Mesenchymal stem cell (in vitro differentiated cells and primary cell): ENCODE data around the gene TSPEAR.

Experiments
- DNase-seq: peaks from one replicate; pipeline ENCODE4 v3.0.0-alpha.2; 2013
- H2AFZ ChIP-seq: one replicate; pipeline ENCODE4 v1.6.1; 2013; ENCODE audit warnings: low read depth, mild to moderate bottlenecking, control low read depth, inconsistent platforms, low read length, moderate library complexity
- H2AK5ac ChIP-seq: 2 replicates; pipeline ENCODE4 v1.6.1; 2013; ENCODE audit warnings: low read length, moderate library complexity, mild to moderate bottlenecking, inconsistent platforms; ENCODE audit not compliant: severe bottlenecking
- H2BK120ac ChIP-seq: one replicate; pipeline ENCODE4 v1.6.1; 2013; ENCODE audit warnings: low read depth, mild to moderate bottlenecking, inconsistent platforms, low read length, moderate library complexity
- H2BK12ac ChIP-seq, 2 experiments: one replicate each; pipeline ENCODE4 v1.6.1; 2013; ENCODE audit warnings: inconsistent platforms in 2 of 2, low read length in 2 of 2, mild to moderate bottlenecking in 2 of 2, moderate library complexity in 2 of 2, control low read depth in 1 of 2
- H2BK15ac ChIP-seq: one replicate; pipeline ENCODE4 v1.6.1; 2013; ENCODE audit warnings: mild to moderate bottlenecking, low read depth, inconsistent platforms; ENCODE audit not compliant: poor library complexity, severe bottlenecking
- H2BK5ac ChIP-seq: 2 replicates; pipeline ENCODE4 v1.6.1; 2013; ENCODE audit warnings: low read depth, mild to moderate bottlenecking, low read length, control low read depth, inconsistent platforms; ENCODE audit not compliant: poor library complexity, severe bottlenecking
- H3K14ac ChIP-seq, 2 experiments: one replicate each; pipeline ENCODE4 v1.6.1; 2013; ENCODE audit warnings: inconsistent platforms in 2 of 2, low read length in 2 of 2, control low read depth in 1 of 2, mild to moderate bottlenecking in 1 of 2, moderate library complexity in 1 of 2
- H3K18ac ChIP-seq, 2 experiments: one replicate each; pipeline ENCODE4 v1.6.1; 2013; ENCODE audit warnings: inconsistent platforms in 2 of 2, low read length in 2 of 2, control low read depth in 1 of 2, low read depth in 1 of 2, mild to moderate bottlenecking in 1 of 2
- H3K23ac ChIP-seq, 2 experiments: one replicate each; pipeline ENCODE4 v1.6.1; 2013; ENCODE audit warnings: inconsistent platforms in 2 of 2, low read length in 2 of 2, mild to moderate bottlenecking in 2 of 2, moderate library complexity in 2 of 2, control low read depth in 1 of 2
- H3K27ac ChIP-seq: 2 replicates; pipeline ENCODE4 v1.5.1; 2013; ENCODE audit warnings: mild to moderate bottlenecking, moderate library complexity, low read length, control low read depth, inconsistent platforms; ENCODE audit not compliant: poor library complexity, severe bottlenecking
- H3K27me3 ChIP-seq, 2 experiments: 2 replicates each; pipeline versions ENCODE4 v1.6.1 to v1.7.0; 2013; ENCODE audit warnings: low read length in 2 of 2, mild to moderate bottlenecking in 2 of 2, moderate library complexity in 2 of 2, control low read depth in 1 of 2, inconsistent platforms in 1 of 2; ENCODE audit not compliant: control insufficient read depth in 1 of 2, insufficient read depth in 1 of 2
- H3K36me3 ChIP-seq, 2 experiments: 2 replicates each; pipeline versions ENCODE4 v1.6.1 to v1.7.0; 2013; ENCODE audit warnings: low read length in 2 of 2, control low read depth in 1 of 2, inconsistent platforms in 1 of 2, low read depth in 1 of 2, mild to moderate bottlenecking in 1 of 2; ENCODE audit not compliant: insufficient read depth in 2 of 2, control insufficient read depth in 1 of 2
- H3K4ac ChIP-seq, 2 experiments: one replicate each; pipeline ENCODE4 v1.6.1; 2013; ENCODE audit warnings: inconsistent platforms in 2 of 2, low read length in 2 of 2, mild to moderate bottlenecking in 2 of 2, moderate library complexity in 2 of 2, control low read depth in 1 of 2, low read depth in 1 of 2
- H3K4me1 ChIP-seq: 2 replicates; pipeline ENCODE4 v1.6.1; 2013; ENCODE audit warnings: low read depth, low read length, control low read depth; ENCODE audit not compliant: control insufficient read depth, insufficient read depth
- H3K4me2 ChIP-seq: 2 replicates; pipeline ENCODE4 v1.6.1; 2013; ENCODE audit warnings: low read length, mild to moderate bottlenecking, inconsistent platforms; ENCODE audit not compliant: poor library complexity, severe bottlenecking
- H3K4me3 ChIP-seq, 2 experiments: 2 replicates each; pipeline versions ENCODE4 v1.5.1 to v1.7.0; 2013; ENCODE audit warnings: low read length in 2 of 2, mild to moderate bottlenecking in 2 of 2, control low read depth in 1 of 2, low read depth in 1 of 2; ENCODE audit not compliant: insufficient read depth in 1 of 2
- H3K79me1 ChIP-seq: replicated peaks from 2 replicates; pipeline ENCODE4 v1.6.1; 2013; ENCODE audit warnings: mild to moderate bottlenecking, control low read depth, low read length, inconsistent platforms; ENCODE audit not compliant: poor library complexity, severe bottlenecking
- H3K9ac ChIP-seq: 2 replicates; pipeline ENCODE4 v1.7.0; 2013; ENCODE audit warnings: mild to moderate bottlenecking, low read length, moderate library complexity
- H3K9me3 ChIP-seq: 2 replicates; pipeline ENCODE4 v1.7.0; 2013; ENCODE audit warnings: mild to moderate bottlenecking, low read length; ENCODE audit not compliant: control insufficient read depth
- H4K8ac ChIP-seq: one replicate; pipeline ENCODE4 v1.6.1; 2013; ENCODE audit warnings: inconsistent platforms, mild to moderate bottlenecking, low read length, moderate library complexity
- H4K91ac ChIP-seq: one replicate; pipeline ENCODE4 v1.6.1; 2013; ENCODE audit warnings: mild to moderate bottlenecking, low read length, inconsistent platforms
- WGBS: methylation state at CpG from one replicate; pipeline ENCODE4 v1.1.7; 2013; ENCODE audit warnings: mixed read lengths; 5-methylcytosine and 5-hydroxymethylcytosine counted together

TSPEAR gene

DNA sequence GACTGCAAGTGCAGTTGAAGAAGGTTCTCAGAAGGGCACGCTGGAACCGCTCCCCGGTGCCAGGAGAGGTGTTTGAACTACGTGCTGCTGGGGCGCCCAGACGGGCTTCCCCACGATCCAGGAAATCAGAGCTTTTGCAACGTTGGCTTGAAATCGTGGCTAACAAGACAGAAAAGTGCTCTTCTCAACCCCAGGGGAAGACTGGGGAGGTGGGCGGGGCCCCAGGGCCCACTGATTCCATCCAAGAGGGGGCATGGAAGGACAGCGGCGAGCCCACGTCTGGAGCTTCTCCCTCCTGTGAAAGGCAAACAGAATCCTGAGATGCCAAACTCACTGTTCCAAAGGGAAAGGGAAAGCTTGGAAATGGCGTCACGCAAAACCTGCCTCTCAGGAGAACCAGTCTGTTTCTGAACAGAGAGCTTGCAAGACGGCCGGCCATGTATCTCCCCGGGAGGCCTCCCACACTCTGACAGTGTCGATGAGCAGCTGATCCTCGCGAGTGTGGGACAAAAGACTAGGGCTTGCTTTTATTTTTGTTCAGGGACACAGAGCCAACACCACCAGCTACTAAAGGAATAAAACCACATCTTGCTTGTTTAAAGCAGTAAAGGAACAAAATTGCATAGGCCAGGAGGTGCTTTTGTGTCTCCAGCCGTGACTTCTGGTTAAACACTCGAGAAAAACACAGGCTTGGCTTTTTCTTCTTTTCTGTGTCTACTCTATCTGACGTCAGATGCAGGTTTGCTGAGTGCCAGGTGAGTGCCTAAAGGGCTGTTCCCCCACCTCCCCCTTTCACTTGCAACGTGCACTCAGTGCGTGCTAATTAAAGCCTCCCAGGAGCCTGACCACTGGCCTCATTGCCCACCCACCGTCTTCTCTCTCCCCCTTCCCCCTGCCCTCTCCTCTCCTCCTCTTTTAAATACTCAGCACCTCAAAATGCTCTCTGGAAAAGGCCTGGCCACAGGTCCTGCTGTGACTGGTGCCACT lies 214.5 kb downstream of the TSPEAR start:
- no peak overlapping the region for H2AFZ ChIP-seq

DNA sequence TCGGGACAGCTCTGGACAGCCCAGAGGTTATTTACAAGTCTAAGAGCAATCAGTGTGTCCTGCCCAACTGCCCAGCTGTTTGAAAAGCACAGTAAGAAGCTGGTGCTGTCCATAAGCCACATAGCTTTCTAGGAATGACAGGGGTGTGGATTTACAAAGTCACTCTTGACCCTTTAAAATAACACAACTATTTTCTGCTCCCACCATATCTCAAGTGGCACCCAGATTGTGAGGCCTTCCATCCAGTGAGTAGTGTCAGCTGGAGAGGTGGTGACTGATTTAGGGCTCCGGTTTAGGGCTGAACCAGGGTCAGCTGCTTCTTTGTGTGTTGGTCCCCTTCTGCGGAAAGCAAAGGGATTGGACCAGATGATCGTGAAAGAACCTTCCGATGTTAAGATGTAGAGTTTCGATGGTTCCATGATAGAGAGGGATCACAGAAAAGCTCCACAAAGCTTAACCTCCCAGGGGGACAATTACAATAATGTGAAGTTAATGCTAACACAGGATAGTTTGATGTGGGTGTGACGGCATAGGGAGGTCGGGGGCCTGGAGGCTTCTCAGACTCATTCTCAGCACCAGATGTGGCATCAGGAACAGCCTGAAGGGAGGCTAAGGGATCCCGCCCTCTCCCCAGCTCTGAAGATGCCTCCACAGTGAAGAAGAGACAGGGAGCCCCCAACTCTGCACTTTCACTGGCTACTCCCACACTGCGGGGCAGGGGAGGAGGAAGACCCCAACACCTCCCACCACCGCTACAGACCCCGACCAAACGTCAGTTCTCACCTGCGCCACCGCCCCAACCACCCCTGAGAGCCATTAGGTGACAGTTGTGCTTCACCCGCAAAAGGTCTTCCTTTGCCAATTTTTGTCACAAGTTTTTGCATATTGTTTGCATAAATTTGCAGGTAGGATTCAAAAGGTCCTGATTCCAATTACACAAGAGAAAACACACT lies 215.5 kb downstream of the TSPEAR start:
- H3K9ac ChIP-seq, result peak overlapping the region; percentile 59
- peak overlapping the region in 1 of 2 experiments; percentile 71 for H3K4me3 ChIP-seq
- H2BK120ac ChIP-seq, result no peak overlapping the region
- no peak overlapping the region for H3K4me2 ChIP-seq
- no peak overlapping the region for H2AFZ ChIP-seq
- WGBS, result 87% methylated on average over 11 of the region's 16 CpGs
- no peak overlapping the region for H4K8ac ChIP-seq
- H3K4ac ChIP-seq, result no peak overlapping the region
- peaks cover 20 to 39% of the 10 kb centered on the region in 2 experiments for H3K27me3 ChIP-seq
- no peak overlapping the region for H3K23ac ChIP-seq
- no peak overlapping the region for H2BK5ac ChIP-seq
- H3K27ac ChIP-seq, result no peak overlapping the region
- H3K9me3 ChIP-seq, result peaks cover 23% of the 10 kb centered on the region
- H3K14ac ChIP-seq, result no peak overlapping the region
- no peaks in the 10 kb centered on the region for H3K4me1 ChIP-seq
- H2BK12ac ChIP-seq, result no peak overlapping the region
- H2AK5ac ChIP-seq, result no peak overlapping the region
- no peak for DNase-seq
- H3K18ac ChIP-seq, result no peak overlapping the region
- H3K79me1 ChIP-seq, result no peaks in the 10 kb centered on the region
- H4K91ac ChIP-seq, result no peak overlapping the region
- H3K36me3 ChIP-seq, result no peaks in the 10 kb centered on the region
- no peak overlapping the region for H2BK15ac ChIP-seq

More for the DNA sequence above, 214.5 kb downstream of the TSPEAR start:
- Histone ChIP-seq H3K27me3 (peaks cover 20 to 39% of the 10 kb centered on the region in 2 experiments), H3K79me1 (no peaks in the 10 kb centered on the region), H3K27ac (no peak overlapping the region), H2BK120ac (no peak overlapping the region), H3K14ac (no peak overlapping the region), H3K9ac (peak overlapping the region; percentile 59), H3K4ac (no peak overlapping the region), H3K4me2 (no peak overlapping the region), H3K23ac (no peak overlapping the region), H3K4me1 (no peaks in the 10 kb centered on the region), H3K36me3 (no peaks in the 10 kb centered on the region), H3K4me3 (peak overlapping the region in 1 of 2 experiments; percentile 71), H4K8ac (no peak overlapping the region), H2AK5ac (no peak overlapping the region), H4K91ac (no peak overlapping the region), H2BK12ac (no peak overlapping the region), H2BK15ac (no peak overlapping the region), H3K9me3 (peaks cover 20% of the 10 kb centered on the region), H3K18ac (no peak overlapping the region), H2BK5ac (no peak overlapping the region)
- 76% methylated on average over 27 of the region's 27 CpGs for WGBS
- DNase-seq, result no peak

DNA sequence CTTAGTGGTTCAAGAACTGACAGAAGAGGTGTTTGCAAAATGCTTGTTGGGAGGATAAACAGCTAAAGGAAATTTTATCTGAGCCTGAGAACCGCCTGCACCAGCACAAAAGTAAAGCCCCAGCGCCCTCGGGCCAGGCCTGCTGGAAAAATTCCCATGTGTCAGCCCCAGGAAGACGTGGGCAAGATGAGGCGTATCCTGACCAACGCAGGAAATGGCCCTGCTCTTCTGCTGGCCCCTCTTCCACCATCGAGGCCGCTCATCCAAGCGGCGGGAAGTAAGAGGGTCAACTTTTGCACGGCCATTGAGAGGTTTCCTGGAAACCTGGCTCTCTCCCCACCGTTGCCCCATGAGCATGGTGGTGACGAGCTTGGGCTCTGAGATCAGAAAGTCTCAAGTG lies 216.4 kb downstream of the TSPEAR start:
- Histone ChIP-seq H3K36me3 (no peaks in the 10 kb centered on the region), H3K79me1 (no peaks in the 10 kb centered on the region), H3K9ac (no peak overlapping the region), H2BK5ac (no peak overlapping the region), H4K91ac (no peak overlapping the region), H2AFZ (no peak overlapping the region), H3K23ac (no peak overlapping the region), H3K14ac (no peak overlapping the region), H2BK12ac (no peak overlapping the region), H3K4me1 (no peaks in the 10 kb centered on the region), H3K27ac (no peak overlapping the region), H3K9me3 (peaks cover 23% of the 10 kb centered on the region), H3K4me2 (no peak overlapping the region), H2AK5ac (no peak overlapping the region), H3K4me3 (no peak overlapping the region), H2BK120ac (no peak overlapping the region), H3K18ac (no peak overlapping the region), H3K4ac (no peak overlapping the region), H3K27me3 (peaks cover 16 to 35% of the 10 kb centered on the region in 2 experiments), H4K8ac (no peak overlapping the region), H2BK15ac (no peak overlapping the region)
- 91% methylated on average over 13 of the region's 13 CpGs for WGBS
- no peak for DNase-seq

DNA sequence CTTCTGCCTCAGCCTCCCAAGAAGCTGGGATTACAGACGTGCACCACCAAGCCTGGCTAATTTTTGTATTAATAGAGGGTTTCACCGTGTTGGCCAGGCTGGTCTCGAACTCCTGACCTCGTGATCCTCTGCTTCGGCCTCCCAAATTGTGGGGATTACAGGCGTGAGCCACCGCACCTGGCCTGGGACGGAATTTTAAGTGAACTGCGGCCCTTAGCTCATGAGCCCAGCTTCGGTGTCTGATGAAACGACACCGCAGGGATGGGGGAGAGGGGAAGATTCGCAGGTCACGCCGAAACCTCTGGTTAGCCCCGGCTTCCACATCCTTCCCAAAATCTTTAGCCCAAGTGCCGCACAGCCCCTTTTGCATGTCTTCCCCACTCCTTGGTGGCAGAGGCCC lies 217.0 kb downstream of the TSPEAR start:
- Histone ChIP-seq H3K4me3 (no peak overlapping the region), H3K4me2 (no peak overlapping the region), H4K91ac (no peak overlapping the region), H3K27ac (no peak overlapping the region), H3K23ac (no peak overlapping the region), H3K9me3 (peaks cover 23% of the 10 kb centered on the region), H2AFZ (no peak overlapping the region), H3K36me3 (no peaks in the 10 kb centered on the region), H4K8ac (no peak overlapping the region), H2BK120ac (no peak overlapping the region), H3K4me1 (no peaks in the 10 kb centered on the region), H2AK5ac (no peak overlapping the region), H3K14ac (no peak overlapping the region), H3K4ac (no peak overlapping the region), H3K27me3 (peaks cover 14 to 34% of the 10 kb centered on the region in 2 experiments), H3K9ac (no peak overlapping the region), H3K79me1 (no peaks in the 10 kb centered on the region), H2BK15ac (no peak overlapping the region), H3K18ac (no peak overlapping the region), H2BK12ac (no peak overlapping the region), H2BK5ac (no peak overlapping the region)
- no peak for DNase-seq
- WGBS, result 88% methylated on average over 13 of the region's 17 CpGs
